Stimulated activated CD4-positive, alpha-beta T cell treated with anti-CD3 and anti-CD28 coated beads, Interleukin-2, amount 100 ng/mL, for 4 hours (primary cell): ENCODE results near the gene ARHGAP6.
"Not testable (repeated sequence)": the region's sequence is repeated elsewhere in the genome, so short reads cannot be mapped to it uniquely, and the experiment has no call there.

ENCODE experiments used
- DNase-seq: peaks from one replicate; pipeline ENCODE4 v3.0.0-alpha.2; 2020; ENCODE audit warnings: low read depth

The ARHGAP6 gene

DNA sequence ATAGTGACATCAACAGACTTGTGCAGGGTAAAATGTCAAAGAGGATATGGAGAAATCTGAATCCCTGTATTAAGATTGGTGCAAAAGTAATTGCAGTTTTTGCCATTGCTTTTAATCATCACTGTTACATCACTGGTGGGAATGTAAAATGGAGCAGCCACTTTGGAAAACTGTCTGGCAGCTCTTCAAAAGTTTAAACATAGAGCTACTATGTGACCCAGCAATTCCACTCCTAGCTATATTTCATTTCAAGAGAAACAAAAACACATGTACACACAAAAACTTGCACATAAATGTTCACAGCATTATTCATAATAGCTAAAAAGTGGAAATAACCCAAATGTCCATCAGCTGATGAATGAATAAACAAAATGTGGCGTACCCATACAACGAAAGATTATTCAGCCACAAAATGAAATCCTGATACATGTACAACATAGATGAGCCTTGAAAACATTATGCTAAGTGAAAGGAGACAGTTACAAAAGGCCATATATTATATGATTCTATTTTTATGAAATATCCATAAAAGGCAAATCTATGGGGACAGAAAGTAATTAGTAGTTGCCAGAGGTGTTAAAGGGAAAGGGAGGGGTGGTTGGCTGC, 266.1 kb downstream of the ARHGAP6 start:
- no peak for DNase-seq

DNA sequence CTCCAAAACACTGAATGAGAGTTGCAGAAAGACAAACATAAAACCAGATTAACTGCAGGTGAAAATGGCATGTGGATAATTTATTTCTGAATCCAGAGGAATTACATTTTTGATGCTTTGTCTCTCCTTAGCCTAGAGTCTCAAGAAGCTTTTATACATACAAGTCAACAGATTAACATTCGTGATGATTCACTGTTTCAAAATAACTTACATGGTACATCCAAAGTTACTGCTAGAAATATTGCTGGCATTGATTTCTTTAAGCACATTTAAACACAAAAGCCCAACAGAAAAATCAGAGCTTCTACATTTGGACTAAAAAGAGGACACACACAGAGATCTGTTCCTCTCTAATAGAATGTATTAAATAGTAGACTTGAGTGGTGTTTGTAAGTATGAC, 266.9 kb downstream of the ARHGAP6 start:
- no peak for DNase-seq

DNA sequence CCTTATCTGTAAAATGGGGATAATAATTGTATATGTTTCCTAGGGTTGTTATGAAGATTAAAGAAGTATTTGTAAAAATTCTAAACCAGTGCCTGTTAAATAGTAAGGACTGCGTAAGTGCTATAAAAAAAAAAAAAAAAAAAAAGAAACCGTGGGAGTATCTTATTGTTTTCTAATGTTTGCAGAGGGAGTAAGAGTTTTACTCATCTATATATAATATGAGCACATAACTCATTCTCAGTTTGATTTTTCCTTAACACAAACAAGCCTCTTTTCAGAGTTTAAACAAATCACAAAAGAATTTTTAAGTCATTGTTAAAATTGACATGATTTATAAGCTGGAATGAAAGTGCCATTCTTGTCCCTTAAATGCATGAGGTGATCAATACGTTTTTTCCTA, 267.6 kb downstream of the ARHGAP6 start:
- no peak for DNase-seq

DNA sequence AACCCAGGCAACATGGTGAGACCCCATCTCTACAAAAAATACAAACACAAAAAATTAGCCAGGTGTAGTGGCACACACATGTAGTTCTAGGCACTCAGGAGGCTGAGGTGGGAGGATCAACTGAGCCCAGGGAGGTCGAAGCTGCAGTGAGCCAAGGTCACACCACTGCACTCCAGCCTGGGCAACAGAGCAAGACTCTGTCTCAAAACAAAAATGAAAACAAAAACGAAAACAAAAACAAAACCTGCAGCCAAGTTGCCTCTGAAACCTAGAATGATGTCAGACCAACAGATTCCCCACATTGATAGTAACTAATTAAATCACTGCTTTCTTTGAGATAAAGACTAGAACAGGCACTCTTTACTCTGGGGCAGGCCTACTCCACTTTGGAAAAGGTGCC, 268.0 kb downstream of the ARHGAP6 start:
- no peak for DNase-seq

DNA sequence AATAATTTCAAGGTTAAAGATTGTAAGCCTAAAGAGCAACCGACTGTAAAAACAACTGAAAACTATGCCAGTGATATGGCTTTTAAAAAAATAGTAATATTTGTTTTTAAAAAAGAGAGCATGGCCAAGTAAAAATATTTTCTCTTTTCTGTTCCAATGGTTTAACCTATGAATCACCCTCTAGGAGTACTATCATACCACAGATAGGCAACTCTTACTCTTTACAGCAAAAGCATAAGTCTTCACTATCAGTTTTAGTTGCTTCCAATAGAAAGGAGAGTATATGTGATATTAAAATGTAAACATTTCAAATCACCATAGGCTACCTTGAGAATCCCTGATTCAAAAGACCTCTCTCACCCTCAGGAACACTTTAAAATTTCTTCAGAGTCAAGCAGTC, 269.9 kb downstream of the ARHGAP6 start:
- DNase-seq = no peak

DNA sequence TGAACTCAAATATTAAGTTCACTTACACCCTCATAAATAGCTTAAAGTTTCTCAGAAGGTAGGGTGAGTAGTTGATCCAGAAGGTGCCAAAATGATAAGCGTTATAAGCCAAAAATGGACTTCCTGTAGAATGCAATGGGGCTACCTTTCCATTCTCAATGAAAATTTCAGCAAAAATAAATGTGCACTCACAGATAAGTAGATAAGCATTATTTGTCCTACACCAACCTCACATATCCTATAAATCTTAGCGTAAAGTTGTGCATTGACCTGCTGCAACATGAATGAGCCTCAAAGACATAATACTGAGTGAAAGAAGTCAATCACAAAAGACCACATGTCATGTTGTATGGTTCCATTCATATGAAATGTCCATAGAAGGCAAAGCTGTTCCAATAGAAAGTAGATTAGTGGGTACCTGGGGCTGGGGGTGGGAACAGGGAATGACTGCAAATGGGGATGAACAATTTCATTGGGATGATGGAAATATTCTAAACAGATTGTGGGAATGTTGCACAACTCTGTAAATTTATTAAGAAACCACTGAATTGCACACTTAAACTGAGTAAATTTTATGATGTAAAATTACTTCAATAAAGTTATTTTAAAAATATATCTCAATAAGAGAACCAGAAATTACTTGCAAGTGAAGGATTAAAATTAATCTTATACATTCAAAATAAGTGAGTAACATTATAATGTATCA, 271.6 kb downstream of the ARHGAP6 start:
- DNase-seq = no peak

DNA sequence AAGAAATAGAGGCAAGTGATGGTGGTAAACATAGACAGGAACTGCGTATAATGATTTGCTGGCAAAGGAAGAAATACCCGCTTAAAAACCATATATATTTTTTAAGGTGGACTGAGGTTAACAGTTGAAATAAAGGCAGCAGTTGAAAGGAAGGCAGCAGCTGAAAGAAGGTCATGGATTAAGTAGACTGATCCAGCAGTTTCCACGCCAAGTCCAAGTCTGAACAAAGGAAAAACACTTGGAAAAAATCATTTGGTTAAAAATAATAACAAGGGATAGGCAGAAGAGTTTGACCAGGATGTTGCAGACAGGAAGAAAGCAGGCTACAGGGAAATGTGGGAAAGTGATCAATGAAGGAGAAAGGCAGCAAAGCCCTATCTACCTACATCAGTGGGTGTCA, 278.9 kb downstream of the ARHGAP6 start:
- no peak for DNase-seq

DNA sequence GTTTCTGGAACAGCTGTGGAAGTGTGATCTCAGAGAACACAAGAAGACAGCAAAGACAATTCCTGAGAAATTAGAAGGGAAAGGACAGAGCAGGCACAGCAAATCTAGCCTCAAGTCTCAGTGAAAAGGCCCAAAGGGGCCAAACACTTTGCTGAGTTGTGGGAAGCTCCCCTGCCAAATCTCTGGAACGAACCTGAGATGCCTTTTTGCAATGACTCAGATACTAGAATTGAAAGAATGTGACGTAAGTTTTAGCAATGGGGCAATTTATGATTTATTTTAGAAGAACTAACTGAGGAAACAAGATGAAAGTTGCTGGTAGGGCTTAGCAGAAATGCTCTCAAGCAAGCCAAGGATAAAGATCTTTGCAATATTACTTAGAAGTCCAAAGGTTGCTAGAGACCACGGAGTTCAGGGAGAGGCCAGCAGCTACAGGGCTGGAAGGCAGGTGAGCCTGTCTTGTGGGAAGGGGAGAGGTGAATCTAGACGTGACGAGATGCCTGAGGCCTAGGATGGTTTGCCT, 279.7 kb downstream of the ARHGAP6 start:
- no peak for DNase-seq

DNA sequence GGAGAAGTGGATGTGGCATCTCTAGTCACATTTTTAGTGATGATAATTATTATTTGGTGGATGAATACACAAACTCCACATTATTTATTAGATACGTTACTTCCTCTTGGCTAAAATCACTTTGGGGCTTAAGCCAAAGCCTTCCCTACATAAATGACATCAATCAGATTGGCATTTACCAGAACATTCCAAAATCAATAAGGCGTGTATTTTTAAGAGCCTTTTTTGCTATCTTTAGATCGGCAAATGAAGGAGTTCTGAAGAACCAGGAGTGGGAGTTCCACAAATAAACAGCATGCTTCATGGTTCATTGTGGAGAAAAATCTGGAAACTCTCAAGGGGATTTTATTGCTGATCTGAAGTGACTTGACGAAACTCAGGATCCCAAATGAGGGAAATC, 282.8 kb downstream of the ARHGAP6 start:
- DNase-seq = no peak

DNA sequence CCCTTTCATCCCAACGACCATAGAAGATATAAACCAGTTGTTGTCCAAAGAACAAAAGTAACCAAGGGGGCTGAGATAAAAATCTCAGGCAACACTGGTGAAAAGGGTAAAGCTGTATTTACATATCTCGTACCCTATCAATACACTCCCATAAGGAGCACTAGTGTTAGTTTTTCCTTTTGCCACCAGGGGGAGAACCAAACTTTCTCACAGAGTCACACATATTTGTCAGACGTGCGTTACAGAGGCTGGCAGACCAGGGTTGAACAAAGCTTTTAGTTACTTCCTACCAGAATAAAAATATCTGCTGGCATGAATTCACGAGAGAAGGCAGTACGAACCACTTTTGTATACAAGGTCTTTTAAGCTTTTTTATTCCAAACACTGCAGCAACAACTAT, 284.3 kb downstream of the ARHGAP6 start:
- DNase-seq = no peak

DNA sequence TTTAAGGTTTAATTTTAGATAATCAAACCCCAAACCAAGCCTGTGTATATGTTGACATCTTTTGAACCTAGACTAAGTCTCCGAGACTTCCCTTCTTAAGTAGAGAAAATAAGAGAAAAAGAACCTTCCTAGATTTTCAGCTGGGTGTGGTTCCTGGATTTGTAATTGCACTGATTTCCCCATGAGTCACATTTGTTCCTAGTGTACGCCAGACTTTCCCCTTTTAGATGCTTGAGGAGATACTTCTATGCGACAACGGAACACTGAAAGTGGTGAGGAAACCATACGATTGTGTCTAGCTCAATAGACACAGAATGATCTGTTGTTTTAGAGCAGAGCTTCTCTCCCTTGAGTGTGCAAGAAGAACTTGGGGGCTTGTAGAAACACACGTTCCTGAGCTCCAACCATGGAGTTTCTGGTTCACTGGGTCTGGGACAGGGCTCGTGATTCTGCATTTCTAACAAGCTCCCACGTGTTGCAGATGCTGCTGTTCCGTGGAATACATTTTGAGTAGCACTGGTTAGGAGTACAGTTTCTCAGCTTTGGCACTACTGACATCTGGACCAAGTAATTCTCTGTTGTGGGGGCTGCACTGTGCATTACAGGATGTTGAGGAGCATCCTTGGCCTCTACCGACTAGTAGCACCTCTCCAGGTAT, 285.4 kb downstream of the ARHGAP6 start:
- no peak for DNase-seq

DNA sequence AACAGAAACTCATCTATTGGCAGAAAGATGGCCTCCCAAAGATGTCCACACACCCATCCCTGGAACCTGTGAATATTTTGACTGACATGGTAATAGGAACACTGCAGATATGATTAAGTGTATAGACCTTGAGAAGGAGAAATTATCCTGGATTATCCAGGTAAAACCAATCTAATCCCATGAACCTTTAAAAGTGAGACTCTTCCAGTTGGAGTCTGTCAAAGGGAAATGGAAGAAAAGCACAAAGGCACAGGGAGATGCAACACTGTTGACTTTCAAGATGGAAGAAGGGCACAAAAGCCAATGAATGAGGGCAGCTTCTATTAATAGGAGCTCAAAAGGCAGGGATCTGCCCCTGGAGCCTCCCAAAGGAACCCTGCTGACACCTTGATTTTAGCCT, 289.6 kb downstream of the ARHGAP6 start:
- no peak for DNase-seq

DNA sequence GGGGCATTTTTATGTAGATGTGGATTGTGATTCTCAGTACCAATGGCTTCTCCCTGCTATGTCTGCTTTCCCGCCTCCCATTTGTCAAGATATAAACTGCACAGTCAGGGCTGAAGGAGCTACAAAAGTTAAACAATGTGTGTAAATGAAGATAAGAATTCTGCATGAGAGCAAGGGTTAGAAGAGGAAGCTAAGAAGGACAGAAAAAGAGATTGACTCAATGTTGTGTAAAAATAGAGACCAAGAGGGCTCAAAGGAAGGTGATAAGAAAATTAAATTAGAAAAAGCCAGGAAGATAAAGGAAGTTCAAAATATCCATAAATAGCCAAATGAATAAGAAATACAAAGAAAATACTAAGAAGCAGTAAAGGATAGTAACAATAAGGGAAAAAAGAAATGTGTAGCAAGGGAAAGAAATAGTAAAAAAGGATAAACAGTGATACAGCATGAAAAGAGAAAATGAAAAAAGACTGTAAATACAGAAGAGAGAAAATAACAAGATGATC, 290.1 kb downstream of the ARHGAP6 start:
- DNase-seq = no peak

DNA sequence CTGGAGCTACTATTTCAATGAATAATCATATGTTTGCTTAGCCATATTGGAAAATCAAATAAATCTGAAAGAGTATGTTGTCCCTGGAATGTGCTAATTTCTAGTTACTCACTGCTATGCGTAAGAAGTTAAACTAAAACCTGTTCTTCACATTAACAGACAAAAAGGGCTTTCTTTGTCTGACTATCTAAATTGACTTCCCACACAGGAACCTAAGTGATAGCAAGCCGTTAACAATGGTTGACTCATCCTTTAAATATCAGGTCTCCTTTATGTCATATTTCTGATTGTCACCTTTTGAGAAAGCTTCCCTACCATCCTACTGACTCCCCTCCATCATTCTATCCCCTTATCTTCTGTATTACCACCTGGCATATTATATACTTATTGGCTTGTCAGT, 291.1 kb downstream of the ARHGAP6 start:
- no peak for DNase-seq

DNA sequence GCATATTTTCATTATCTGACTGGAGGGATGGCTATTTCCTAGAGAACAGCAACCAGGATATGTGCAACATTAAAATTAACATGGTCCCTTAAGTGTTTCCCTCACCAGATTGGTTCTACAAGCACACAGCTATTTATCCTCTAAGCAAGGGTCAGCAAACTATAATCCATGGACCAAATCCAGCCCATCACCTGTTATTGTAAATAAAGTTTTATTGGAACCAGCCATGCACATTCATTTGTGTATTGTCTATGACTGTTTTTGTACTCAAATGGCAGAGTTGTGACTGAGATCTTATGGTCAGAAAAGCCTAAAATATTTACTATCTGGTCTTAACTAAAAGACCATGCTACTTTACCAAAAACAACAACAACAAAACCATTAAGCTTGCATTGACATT, 294.6 kb downstream of the ARHGAP6 start:
- DNase-seq = no peak

DNA sequence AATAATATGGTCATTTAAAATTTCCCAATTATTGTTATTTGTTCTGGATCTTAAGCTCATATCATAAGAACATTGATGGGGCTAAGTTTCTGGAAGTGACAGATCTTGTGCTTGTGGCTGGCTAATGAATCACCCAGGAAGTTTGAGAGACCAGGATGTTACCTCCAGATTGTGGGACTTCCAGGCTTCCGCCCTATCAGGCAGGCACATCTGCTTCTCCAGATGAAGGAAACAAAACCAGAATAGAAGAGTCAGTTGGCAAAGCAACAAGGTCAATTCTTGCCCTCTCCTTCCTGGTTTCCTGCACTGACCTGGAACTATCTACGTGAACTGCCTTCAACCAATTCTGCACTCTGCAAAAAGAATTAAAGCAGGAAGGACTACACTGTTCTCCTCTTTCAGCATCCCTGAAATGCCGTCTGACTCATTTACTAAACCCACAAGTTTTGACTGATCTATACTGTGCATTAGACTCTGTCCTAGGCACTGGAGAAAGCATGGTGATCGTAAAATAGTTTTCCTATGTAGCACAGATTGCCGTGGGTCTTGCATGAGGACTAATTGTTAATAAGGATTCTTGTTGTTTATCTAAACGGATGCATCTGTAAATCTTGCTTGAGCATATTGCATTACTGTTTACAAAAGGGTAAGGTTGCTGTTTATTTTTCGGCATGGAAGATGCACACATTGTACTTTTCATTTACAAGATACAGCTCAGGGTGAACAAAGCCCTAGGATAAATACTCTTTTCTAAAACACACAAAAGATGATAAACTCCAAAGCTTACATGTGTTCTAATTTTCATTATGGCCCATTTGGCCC, 297.9 kb downstream of the ARHGAP6 start:
- DNase-seq = no peak

DNA sequence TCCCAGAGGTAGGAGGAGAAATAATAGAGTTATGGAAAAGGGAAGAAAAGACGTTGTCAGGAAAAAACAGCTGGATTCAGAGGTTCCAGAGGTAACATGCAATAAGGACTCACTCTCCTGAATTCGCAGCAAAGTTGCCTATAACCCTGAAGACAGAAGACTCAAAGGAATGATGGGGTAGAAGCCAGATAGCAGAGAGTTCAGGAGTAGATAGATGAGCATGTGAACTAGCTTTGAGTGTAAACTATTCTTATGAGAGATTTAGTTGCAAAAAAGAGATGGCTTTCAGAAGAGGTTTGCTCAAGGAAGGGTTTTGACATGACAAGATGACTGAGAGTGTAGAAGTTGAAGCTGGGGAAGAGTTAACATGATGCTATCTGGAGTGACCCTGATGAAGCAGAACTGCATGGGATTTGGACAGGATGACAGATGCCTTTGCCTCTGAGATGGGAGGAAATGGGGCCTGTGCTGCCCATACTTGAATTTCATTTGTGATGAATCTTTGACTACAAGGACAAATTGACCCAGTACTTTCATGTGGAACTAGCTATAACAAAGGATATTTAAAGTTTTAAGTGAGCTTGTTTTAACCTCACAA, 298.6 kb downstream of the ARHGAP6 start:
- no peak for DNase-seq

DNA sequence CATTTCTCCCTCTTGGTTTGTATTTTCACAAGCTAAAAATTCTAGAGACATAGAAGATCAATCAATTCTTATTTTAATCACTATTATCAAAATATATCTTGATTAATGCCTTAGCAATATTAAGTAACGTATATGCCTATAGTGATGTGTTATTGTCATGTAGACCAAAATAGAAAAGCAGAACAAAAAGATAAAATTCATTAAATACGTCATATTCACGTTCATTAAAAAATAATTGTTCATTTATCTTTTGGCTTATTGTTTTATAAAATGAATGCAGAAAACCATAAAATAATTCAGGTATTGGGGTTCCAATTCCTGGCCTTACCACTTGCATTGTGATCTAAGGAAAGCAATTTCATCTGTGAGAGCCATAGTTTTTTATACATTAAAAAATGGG, 300.3 kb downstream of the ARHGAP6 start:
- no peak for DNase-seq

DNA sequence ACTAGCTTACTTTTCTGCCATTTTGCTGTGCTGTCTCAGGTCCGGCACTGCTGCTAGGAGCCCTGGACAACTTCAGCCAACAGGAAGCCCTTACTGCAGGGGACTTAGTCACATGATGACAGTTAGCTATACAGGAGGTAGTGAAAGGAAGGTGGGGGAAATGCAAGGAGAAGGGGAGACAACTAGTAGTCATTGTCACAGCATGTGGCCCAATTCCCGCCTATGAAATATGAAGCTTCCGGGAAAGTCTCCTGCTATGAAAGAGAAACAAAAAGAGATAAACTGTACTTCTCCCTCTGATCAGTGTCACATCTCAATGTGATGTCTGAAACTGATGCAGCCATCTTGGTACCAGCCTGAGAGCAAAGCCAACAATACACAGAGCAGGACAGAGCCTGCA, 300.9 kb downstream of the ARHGAP6 start:
- no peak for DNase-seq

DNA sequence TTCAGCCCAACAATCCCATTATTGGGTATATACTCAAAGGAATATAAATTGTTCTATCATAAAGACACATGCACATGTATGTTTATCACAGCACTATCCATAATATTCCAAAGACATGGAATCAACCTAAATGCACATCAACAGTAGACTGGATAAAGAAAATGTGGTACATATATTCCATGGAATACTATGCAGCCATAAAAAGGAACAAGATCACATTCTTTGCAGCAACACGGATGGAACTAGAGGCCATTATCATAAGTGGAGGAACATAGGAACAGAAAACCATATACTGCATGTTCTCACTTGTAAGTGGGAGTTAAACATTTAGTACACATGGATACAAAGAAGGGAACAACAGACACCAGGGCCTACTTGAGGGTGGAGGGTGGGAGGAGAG, 301.9 kb downstream of the ARHGAP6 start:
- not testable (repeated sequence) for DNase-seq

DNA sequence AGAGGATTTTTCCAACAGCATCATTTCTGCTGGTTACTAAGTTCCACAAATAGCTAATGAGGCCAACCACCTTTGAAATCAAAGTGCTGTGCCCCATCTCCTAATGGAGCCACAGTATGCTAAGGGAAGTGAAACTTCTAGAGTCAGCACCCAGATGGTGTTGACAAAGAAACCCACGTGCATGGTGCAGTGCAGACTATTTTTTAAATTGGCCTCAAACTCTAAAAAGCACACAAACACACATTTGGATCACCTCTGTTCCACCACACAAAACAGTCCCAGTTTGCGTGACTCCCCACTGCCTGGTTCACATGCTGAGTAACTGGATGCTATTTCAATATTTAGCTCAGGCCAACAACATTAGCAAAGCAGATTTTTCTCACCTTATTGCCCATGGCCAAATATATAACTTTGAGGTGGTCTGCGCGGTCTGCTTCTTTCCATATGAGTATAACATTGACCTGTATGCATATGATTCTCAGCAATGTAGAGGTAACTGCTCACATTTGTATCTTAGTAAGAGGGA, 302.6 kb downstream of the ARHGAP6 start:
- DNase-seq = no peak

DNA sequence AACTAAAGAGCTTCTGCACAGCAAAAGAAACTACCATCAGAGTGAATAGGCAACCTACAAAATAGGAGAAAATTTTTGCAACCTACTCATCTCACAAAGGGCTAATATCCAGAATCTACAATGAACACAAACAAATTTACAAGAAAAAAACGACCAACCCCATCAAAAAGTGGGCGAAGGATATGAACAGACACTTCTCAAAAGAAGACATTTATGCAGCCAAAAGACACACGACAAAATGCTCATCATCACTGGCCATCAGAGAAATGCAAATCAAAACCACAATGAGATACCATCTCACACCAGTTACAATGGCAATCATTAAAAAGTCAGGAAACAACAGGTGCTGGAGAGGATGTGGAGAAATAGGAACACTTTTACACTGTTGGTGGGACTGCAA, 304.1 kb downstream of the ARHGAP6 start:
- not testable (repeated sequence) for DNase-seq
